Liver (tissue), 9 donors: ENCODE results near the gene GFY. TPM values are rescaled to one million over a fixed set of nuclear protein-coding genes. Genes with fewer than 3 reads are reported as not detected.
A peak's percentile ranks its signal among the peaks of the same experiment; 100 is the strongest.

Experiments used
- DNase-seq: peaks from one replicate; pipeline ENCODE4 v3.0.0-alpha.2; 2017; ENCODE audit warnings: low spot score
- H3K27ac ChIP-seq, 2 donors: one replicate each; pipeline ENCODE4 v1.7.0; 2013; ENCODE audit warnings: inconsistent platforms in 2 of 2, low read length in 2 of 2, control low read depth in 1 of 2, low read depth in 1 of 2, mild to moderate bottlenecking in 1 of 2
- H3K27me3 ChIP-seq, 4 donors: one replicate each; pipeline versions ENCODE4 v1.6.1 to v1.7.0; 2013; ENCODE audit warnings: low read length in 3 of 4, inconsistent platforms in 1 of 4, mild to moderate bottlenecking in 1 of 4, moderate library complexity in 1 of 4; ENCODE audit not compliant: control insufficient read depth in 4 of 4, insufficient read depth in 4 of 4
- H3K36me3 ChIP-seq, 4 donors: one replicate each; pipeline versions ENCODE4 v1.6.1 to v1.7.0; 2013; ENCODE audit warnings: low read length in 3 of 4, mild to moderate bottlenecking in 3 of 4, low read depth in 1 of 4, moderate library complexity in 1 of 4; ENCODE audit not compliant: control insufficient read depth in 4 of 4, insufficient read depth in 3 of 4
- H3K4me1 ChIP-seq, 4 donors: one replicate each; pipeline versions ENCODE4 v1.6.1 to v1.7.0; 2013; ENCODE audit warnings: low read length in 3 of 4, mild to moderate bottlenecking in 3 of 4, moderate library complexity in 1 of 4; ENCODE audit not compliant: control insufficient read depth in 4 of 4, insufficient read depth in 4 of 4
- H3K4me3 ChIP-seq, 3 donors: one replicate each; pipeline versions ENCODE4 v1.6.1 to v1.7.0; 2013; ENCODE audit warnings: low read length in 3 of 3, control low read depth in 1 of 3, low read depth in 1 of 3, mild to moderate bottlenecking in 1 of 3
- H3K9ac ChIP-seq, 2 donors: one replicate each; pipeline ENCODE4 v1.7.0; 2013; ENCODE audit warnings: low read length in 2 of 2, mild to moderate bottlenecking in 2 of 2, moderate library complexity in 2 of 2, control low read depth in 1 of 2, low read depth in 1 of 2
- H3K9me3 ChIP-seq, 4 donors: one replicate each; pipeline versions ENCODE4 v1.6.1 to v1.7.0; 2013; ENCODE audit warnings: low read length in 3 of 4; ENCODE audit not compliant: control insufficient read depth in 4 of 4
- ATF3 ChIP-seq: IDR thresholded peaks from 2 replicates; pipeline ENCODE4 v1.6.1; 2016; ENCODE audit warnings: antibody characterized with exemption
- CTCF ChIP-seq: fragments of 150-350 bp; IDR thresholded peaks from 2 replicates; pipeline ENCODE4 v1.5.1; 2017; ENCODE audit warnings: improper control_type of control experiment, low read depth, low read length; ENCODE audit not compliant: missing input control
- FOXA1 ChIP-seq: IDR thresholded peaks from 2 replicates; pipeline ENCODE4 v1.6.1; 2016; ENCODE audit warnings: antibody characterized with exemption
- GABPA ChIP-seq, 2 donors: IDR thresholded peaks in 1 of 2; conservative IDR thresholded peaks in 1 of 2; 2 replicates each; pipeline ENCODE4 v1.6.1; 2016; ENCODE audit warnings: antibody characterized with exemption in 2 of 2, mild to moderate bottlenecking in 1 of 2, moderate library complexity in 1 of 2
- HNF4A ChIP-seq, 2 donors: conservative IDR thresholded peaks; 2 replicates each; pipeline ENCODE4 v1.6.1; 2016; ENCODE audit warnings: antibody characterized with exemption in 2 of 2, mild to moderate bottlenecking in 2 of 2
- HNF4G ChIP-seq: IDR thresholded peaks from 2 replicates; pipeline ENCODE4 v1.6.1; 2016; ENCODE audit warnings: antibody characterized with exemption
- JUND ChIP-seq, 2 donors: IDR thresholded peaks; 2 replicates each; pipeline ENCODE4 v1.6.1; 2016; ENCODE audit warnings: antibody characterized with exemption in 2 of 2
- MAX ChIP-seq: IDR thresholded peaks from 2 replicates; pipeline ENCODE4 v1.6.1; 2016; ENCODE audit warnings: antibody characterized with exemption
- RAD21 ChIP-seq, 2 donors: IDR thresholded peaks; 2 replicates each; pipeline ENCODE4 v1.6.1; 2016; ENCODE audit warnings: antibody characterized with exemption in 2 of 2, mild to moderate bottlenecking in 2 of 2
- REST ChIP-seq: IDR thresholded peaks from 2 replicates; pipeline ENCODE4 v1.6.1; 2016; ENCODE audit warnings: antibody characterized with exemption, mild to moderate bottlenecking
- TAF1 ChIP-seq: conservative IDR thresholded peaks from 2 replicates; pipeline ENCODE4 v1.6.1; 2016; ENCODE audit warnings: antibody characterized with exemption, mild to moderate bottlenecking
- ZBTB33 ChIP-seq: IDR thresholded peaks from 2 replicates; pipeline ENCODE4 v1.6.1; 2016; ENCODE audit warnings: antibody characterized with exemption
- WGBS: extraction: QIAGEN DNeasy Blood & Tissue Kit; methylation state at CpG from one replicate; pipeline ENCODE4 v1.1.7; 2013; 5-methylcytosine and 5-hydroxymethylcytosine counted together
- polyA plus RNA-seq, 2 donors: library from polyadenylated mRNA; stranded (reverse) in 1 of 2; unstranded in 1 of 2; fragments of 200-250 nt in 1 of 2; fragments of >200 nt in 1 of 2; fragmentation: Nextera tagmentation in 1 of 2; extraction: Ambion mirVana in 1 of 2; gene quantifications; one replicate each; pipeline versions ENCODE4 v1.2.1 to v1.2.3, GENCODE V29; 2013 to 2015
- total RNA-seq, 2 donors: library from RNA; depleted of rRNA; stranded (reverse); fragments of >200 nt; gene quantifications; one replicate each; pipeline ENCODE4 v1.2.3, GENCODE V29; 2014
- donor health status: healthy.
- donor health status: healthy.
- donor health status: healthy.
- donor health status: healthy.
- donor health status: healthy.

GFY gene
- total and polyA plus RNA-seq, 4 donors = not detected

GRCh38 chr19:49468746-49469447 lies 43.7 kb downstream of the GFY start:
- peak overlapping the region in 1 of 2 donors; percentile 60 for H3K27ac ChIP-seq
- no peak for TF ChIP-seq REST
- H3K4me1 ChIP-seq = peaks cover 0 to 5% (median 4%) of the 10 kb centered on the region in 4 donors
- 79% methylated on average over 15 of the region's 15 CpGs for WGBS
- DNase-seq = no peak
- no peaks in the 10 kb centered on the region for H3K9me3 ChIP-seq
- H3K27me3 ChIP-seq = no peaks in the 10 kb centered on the region
- peaks cover 0 to 17% (median 3%) of the 10 kb centered on the region in 4 donors for H3K36me3 ChIP-seq
- no peak overlapping the region for H3K9ac ChIP-seq
- H3K4me3 ChIP-seq = no peak overlapping the region

- no peaks in the 10 kb centered on the region for H3K27me3 ChIP-seq
- peak overlapping the region in 1 of 2 donors; percentile 7 for H3K27ac ChIP-seq
- no peaks in the 10 kb centered on the region for H3K9me3 ChIP-seq
- peaks cover 0 to 11% (median 6%) of the 10 kb centered on the region in 4 donors for H3K4me1 ChIP-seq
- DNase-seq = no peak
- 83% methylated on average over 25 of the region's 25 CpGs for WGBS
- no peak overlapping the region for H3K9ac ChIP-seq
- no peak overlapping the region for H3K4me3 ChIP-seq
- peaks cover 0 to 8% (median under 1%) of the 10 kb centered on the region in 4 donors for H3K36me3 ChIP-seq
- TF ChIP-seq TAF1 (no peak), RAD21 (IDR thresholded peaks at IDR 0.05) (peak in 1 of 2 donors; percentile 50), JUND (IDR thresholded peaks at IDR 0.05) (no peak), CTCF (peak; percentile 14)
These were observed 44.8 kb downstream of the GFY start for GRCh38 chr19:49469828-49470614.

- Histone ChIP-seq H3K4me3 (no peak overlapping the region), H3K27me3 (no peaks in the 10 kb centered on the region), H3K9ac (no peak overlapping the region), H3K4me1 (peaks cover 0 to 11% (median 6%) of the 10 kb centered on the region in 4 donors), H3K27ac (no peak overlapping the region), H3K9me3 (no peaks in the 10 kb centered on the region), H3K36me3 (peaks cover 0 to 3% (median under 1%) of the 10 kb centered on the region in 4 donors)
- no peak for DNase-seq
- TF ChIP-seq ATF3 = no peak
- TF ChIP-seq HNF4A (conservative IDR thresholded peaks at IDR 0.05) = no peak
- no peak for TF ChIP-seq GABPA (IDR thresholded peaks at IDR 0.05 in 1 of 2, conservative IDR thresholded peaks at IDR 0.05 in 1 of 2)
- TF ChIP-seq MAX = no peak
- no peak for TF ChIP-seq ZBTB33
- no peak for TF ChIP-seq HNF4G
- TF ChIP-seq TAF1 = no peak
- TF ChIP-seq FOXA1 = no peak
- no peak for TF ChIP-seq CTCF
- no peak for TF ChIP-seq RAD21 (IDR thresholded peaks at IDR 0.05)
- whole genome bisulfite sequencing = 86% methylated on average over 8 of the region's 8 CpGs
These were observed 45.4 kb downstream of the GFY start for GRCh38 chr19:49470615-49470978.
